WERI-Rb-1 (cell line): ENCODE results near the gene TAS1R2.
"Not testable (repeated sequence)": the region's sequence is repeated elsewhere in the genome, so short reads cannot be mapped to it uniquely, and the experiment has no call there.

ENCODE experiments used
- DNase-seq: peaks from one replicate; pipeline ENCODE4 v3.0.0-alpha.2; 2020
- H3K27ac ChIP-seq: fragments of 250-450 bp; sonication (Bioruptor Pico); 2 replicates; pipeline ENCODE4 v1.5.1; 2020; ENCODE audit warnings: mild to moderate bottlenecking, moderate library complexity
- H3K27me3 ChIP-seq: fragments of 250-450 bp; sonication (Bioruptor Pico); 2 replicates; pipeline ENCODE4 v1.5.1; 2021; ENCODE audit warnings: mild to moderate bottlenecking, low read depth, moderate library complexity; ENCODE audit not compliant: insufficient read depth, severe bottlenecking
- H3K36me3 ChIP-seq: fragments of 250-450 bp; sonication (Bioruptor Pico); 2 replicates; pipeline ENCODE4 v1.5.1; 2020; ENCODE audit warnings: mild to moderate bottlenecking, moderate library complexity
- H3K4me3 ChIP-seq: 2 replicates; pipeline ENCODE4 v1.5.1; 2011; ENCODE audit warnings: low read depth, mild to moderate bottlenecking, control low read depth, low read length
- H3K9me3 ChIP-seq: fragments of 250-450 bp; sonication (Bioruptor Pico); 2 replicates; pipeline ENCODE4 v1.5.1; 2021; ENCODE audit warnings: mild to moderate bottlenecking, moderate library complexity; ENCODE audit not compliant: severe bottlenecking
- TF ChIP-seq, protein P1 (sequence below): IDR thresholded peaks from 2 replicates; pipeline ENCODE4 v1.5.1; 2011; ENCODE audit warnings: low read depth, mild to moderate bottlenecking, control low read depth, inconsistent platforms, low read length

The TAS1R2 gene

GRCh38 chr1:18855573-18855972, 3.9 kb downstream of the TAS1R2 start:
- Histone ChIP-seq H3K4me3 (no peak overlapping the region), H3K9me3 (no peaks in the 10 kb centered on the region), H3K36me3 (no peaks in the 10 kb centered on the region), H3K27me3 (no peaks in the 10 kb centered on the region), H3K27ac (no peak overlapping the region)
- TF ChIP-seq, protein P1, sequence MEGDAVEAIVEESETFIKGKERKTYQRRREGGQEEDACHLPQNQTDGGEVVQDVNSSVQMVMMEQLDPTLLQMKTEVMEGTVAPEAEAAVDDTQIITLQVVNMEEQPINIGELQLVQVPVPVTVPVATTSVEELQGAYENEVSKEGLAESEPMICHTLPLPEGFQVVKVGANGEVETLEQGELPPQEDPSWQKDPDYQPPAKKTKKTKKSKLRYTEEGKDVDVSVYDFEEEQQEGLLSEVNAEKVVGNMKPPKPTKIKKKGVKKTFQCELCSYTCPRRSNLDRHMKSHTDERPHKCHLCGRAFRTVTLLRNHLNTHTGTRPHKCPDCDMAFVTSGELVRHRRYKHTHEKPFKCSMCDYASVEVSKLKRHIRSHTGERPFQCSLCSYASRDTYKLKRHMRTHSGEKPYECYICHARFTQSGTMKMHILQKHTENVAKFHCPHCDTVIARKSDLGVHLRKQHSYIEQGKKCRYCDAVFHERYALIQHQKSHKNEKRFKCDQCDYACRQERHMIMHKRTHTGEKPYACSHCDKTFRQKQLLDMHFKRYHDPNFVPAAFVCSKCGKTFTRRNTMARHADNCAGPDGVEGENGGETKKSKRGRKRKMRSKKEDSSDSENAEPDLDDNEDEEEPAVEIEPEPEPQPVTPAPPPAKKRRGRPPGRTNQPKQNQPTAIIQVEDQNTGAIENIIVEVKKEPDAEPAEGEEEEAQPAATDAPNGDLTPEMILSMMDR = no peak
- no peak for DNase-seq

- no peaks in the 10 kb centered on the region for H3K9me3 ChIP-seq
- TF ChIP-seq, protein P1 = no peak
- H3K4me3 ChIP-seq = no peak overlapping the region
- no peak overlapping the region for H3K27ac ChIP-seq
- no peak for DNase-seq
- H3K27me3 ChIP-seq = no peaks in the 10 kb centered on the region
- no peaks in the 10 kb centered on the region for H3K36me3 ChIP-seq
Observed at GRCh38 chr1:18854331-18855025, 5.0 kb downstream of the TAS1R2 start.

DNA sequence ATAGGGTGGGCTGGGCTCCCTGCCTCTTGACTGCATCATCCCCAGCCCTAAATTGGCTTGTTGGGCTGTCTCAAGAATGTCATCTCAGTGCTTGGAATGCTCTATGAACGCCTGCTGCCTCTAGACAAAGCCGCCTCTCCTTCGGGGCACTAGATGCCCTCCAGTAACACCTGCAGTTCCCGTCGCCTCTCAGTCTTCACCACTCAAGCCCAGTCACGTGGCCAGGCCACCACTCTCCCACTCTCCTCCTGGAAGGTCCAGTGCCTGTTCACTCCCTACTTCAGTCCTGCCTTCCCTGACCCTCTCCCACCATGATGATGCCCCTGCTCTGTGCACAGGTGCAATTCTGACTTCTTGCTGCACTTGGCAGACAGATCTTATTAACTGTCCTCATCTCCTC, 7.0 kb downstream of the TAS1R2 start:
- Histone ChIP-seq H3K9me3 (peaks cover 7% of the 10 kb centered on the region), H3K27me3 (no peaks in the 10 kb centered on the region), H3K36me3 (no peaks in the 10 kb centered on the region), H3K27ac (no peak overlapping the region), H3K4me3 (no peak overlapping the region)
- TF ChIP-seq, protein P1 = no peak
- no peak for DNase-seq

DNA sequence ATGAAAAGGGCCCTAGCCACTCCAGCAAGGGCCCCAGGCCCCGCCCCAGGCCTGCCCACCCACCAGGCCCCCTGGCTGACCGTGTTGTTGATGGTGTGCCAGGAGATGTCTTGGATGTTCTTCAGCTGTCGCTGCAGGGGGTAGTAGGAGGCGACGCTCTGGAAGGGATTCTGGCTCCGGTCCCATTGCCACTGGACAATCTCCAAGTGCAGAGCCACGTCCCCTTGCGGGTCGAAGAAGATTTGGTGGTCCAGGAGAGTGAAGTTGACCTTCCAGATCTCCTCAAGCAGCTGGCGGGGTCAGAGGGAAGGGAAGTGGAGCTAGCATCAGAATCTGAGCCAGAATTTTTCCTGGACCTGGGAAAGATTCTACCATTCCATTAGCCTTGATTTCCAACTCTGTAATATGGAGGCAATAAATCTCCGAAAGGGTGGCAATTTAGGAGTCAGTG, 10.2 kb downstream of the TAS1R2 start:
- H3K9me3 ChIP-seq = peaks cover 8% of the 10 kb centered on the region
- no peaks in the 10 kb centered on the region for H3K27me3 ChIP-seq
- no peaks in the 10 kb centered on the region for H3K36me3 ChIP-seq
- no peak overlapping the region for H3K4me3 ChIP-seq
- TF ChIP-seq, protein P1 = no peak
- DNase-seq = no peak
- no peak overlapping the region for H3K27ac ChIP-seq

DNA sequence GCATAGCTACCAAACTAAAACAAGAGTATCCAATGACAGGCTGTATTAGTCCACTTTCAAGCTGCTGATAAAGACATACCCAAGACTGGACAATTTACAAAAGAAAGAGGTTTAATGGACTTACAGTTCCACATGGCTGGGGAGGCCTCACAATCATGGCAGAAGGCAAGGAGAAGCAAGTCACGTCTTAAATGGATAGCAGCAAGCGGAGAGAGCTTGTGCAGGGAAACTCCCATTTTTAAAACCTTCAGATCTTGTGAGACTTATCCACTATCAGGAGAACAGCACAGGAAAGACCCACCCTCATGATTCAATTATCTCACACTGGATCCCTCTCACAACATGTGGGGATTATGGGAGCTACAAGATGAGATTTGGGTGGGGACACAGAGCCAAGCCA, 11.7 kb downstream of the TAS1R2 start:
- not testable (repeated sequence) for H3K27me3 ChIP-seq, H3K4me3 ChIP-seq, H3K27ac ChIP-seq, H3K9me3 ChIP-seq, DNase-seq, H3K36me3 ChIP-seq

DNA sequence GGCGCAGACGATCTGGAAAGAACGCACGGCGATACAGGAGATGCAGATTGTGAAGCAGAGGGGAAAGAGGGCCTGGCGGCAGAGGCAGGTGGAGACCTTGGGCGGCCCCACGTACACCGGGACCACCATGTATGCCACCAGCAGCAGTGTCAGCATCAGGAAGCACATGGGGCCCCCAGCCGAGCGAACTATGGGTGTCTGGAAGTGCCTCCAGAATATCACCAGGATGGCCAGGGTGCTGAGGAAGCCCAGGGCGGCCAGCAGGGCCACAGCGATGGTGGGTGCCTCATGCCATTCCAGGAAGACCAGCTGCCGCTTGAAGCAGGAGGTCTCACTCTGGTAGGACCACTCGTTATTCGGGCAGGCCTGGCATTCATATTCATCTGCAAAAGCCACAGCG, 19.3 kb downstream of the TAS1R2 start:
- Histone ChIP-seq H3K9me3 (no peaks in the 10 kb centered on the region), H3K4me3 (no peak overlapping the region), H3K36me3 (no peaks in the 10 kb centered on the region), H3K27me3 (no peaks in the 10 kb centered on the region), H3K27ac (no peak overlapping the region)
- DNase-seq = no peak
- TF ChIP-seq, protein P1 = no peak
